Activated CD4-positive, alpha-beta T cell treated with anti-CD3 and anti-CD28 coated beads, Interleukin-2, amount 10 ng/mL, durations not matched to agents 24 days and 14 days (primary cell): ENCODE results near the gene ETAA1. TPM values are rescaled to one million over a fixed set of nuclear protein-coding genes. Genes with fewer than 3 reads are reported as not detected.

Experiments used
- DNase-seq: peaks from one replicate; pipeline ENCODE4 v3.0.0; 2022
- H3K27ac Mint-ChIP-seq: one replicate; pipeline ENCODE4 v1.8.0; 2022; ENCODE audit warnings: mild to moderate bottlenecking, mixed read lengths
- H3K27me3 Mint-ChIP-seq: one replicate; pipeline ENCODE4 v1.8.0; 2022; ENCODE audit warnings: mixed read lengths
- H3K36me3 Mint-ChIP-seq: one replicate; pipeline ENCODE4 v1.8.0; 2022; ENCODE audit warnings: low read depth, mild to moderate bottlenecking, mixed read lengths
- H3K4me1 Mint-ChIP-seq: one replicate; pipeline ENCODE4 v1.8.0; 2021; ENCODE audit warnings: mixed read lengths
- H3K4me3 Mint-ChIP-seq: one replicate; pipeline ENCODE4 v1.8.0; 2022; ENCODE audit warnings: mild to moderate bottlenecking, moderate library complexity, mixed read lengths
- H3K9me3 Mint-ChIP-seq: one replicate; pipeline ENCODE4 v1.8.0; 2021; ENCODE audit warnings: mixed read lengths
- intact Hi-C: fragments of 100-400 bp; cut with micrococcal nuclease; formaldehyde crosslinking; loops from one replicate; pipeline ENCODE4 v1.15.1; 2023
- total RNA-seq: library from RNA; stranded (reverse); gene quantifications from 2 replicates; pipeline ENCODE4 v1.2.3, GENCODE V29; 2022

ETAA1 gene
- total RNA-seq, 1 donor from 2014 or later = 10.8 TPM

DNA sequence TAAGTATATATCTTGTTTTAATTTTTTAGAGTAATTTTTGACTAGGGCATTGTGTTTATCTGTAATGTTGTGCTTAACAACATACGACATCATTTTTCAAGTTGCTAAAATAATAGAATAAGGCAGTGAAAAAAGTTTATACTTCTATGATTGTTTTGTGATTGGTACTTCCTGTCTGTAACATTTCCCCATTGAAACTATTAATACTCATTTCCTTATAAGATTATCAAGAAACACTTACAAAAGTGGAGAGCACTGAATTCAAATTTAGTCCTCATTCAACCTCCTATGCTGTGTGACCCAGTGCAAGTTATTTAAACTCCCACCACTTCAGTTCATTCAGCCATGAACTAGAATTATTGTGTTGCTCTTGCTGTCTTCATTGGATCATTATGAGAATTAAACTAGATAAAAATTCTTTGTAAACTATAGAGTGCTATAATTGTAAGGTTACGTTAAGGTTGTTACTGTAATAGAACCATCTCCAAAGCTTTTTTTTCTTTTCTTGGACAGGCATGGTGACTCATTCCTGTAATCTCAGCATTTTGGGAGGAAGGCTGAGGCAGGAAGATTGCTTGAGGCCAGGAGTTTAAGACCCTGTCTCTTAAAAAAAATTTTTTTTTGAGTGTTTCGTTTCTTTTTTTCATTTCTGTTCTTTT, 2.8 kb downstream of the ETAA1 start:
- Mint-ChIP-seq H3K27me3 (no peaks in the 10 kb centered on the region), H3K27ac (no peak overlapping the region), H3K4me3 (no peak overlapping the region), H3K4me1 (peaks cover 8% of the 10 kb centered on the region), H3K9me3 (no peaks in the 10 kb centered on the region), H3K36me3 (peaks cover 29% of the 10 kb centered on the region)
- intact Hi-C loops = loop anchor here (5.0 kb wide), 2 partner anchors 852 to 1963 kb away; partner anchors contain the start of gene PPP3R1
- no peak for DNase-seq

DNA sequence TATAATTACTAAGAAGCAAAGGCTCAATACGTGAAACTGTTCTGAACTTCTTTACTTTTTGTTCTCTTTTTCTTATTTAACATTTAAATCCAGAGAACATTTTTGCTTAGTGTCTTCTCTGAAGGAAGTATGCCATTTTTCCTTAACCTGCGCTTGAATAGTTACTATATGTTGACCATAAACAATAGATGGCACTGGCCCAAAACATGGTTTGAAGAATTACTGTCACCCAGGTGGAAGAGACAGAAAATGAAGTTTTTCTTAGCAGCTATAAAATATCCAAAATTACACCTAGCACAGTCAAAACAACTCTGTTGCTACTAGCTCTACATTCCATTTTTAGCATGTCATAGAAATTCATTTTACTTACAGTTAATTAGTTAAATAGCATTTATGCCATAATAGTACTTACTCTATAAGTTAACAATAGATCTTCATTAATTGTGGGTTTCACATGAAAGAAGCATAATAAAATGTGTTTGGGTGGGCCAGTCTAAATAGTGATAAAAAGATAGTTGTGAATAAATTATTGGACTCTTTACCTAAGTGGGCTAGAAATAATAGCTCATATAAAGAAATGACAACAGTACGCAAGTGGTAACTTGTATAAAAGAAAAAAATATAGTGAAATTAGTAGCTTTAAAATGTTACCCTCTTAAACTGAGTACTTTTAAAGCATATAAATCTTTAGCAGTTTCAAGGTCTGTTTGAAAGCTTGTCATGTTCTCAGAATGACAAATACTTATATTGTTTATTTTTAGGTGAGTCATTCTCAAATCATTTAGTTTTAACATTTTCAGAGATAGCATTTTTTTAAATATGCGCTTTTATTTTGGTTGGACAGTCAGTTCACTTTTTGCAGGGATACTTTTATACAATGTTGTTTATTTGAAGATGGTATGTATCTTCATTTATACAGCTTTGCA, 3.7 kb downstream of the ETAA1 start:
- Mint-ChIP-seq H3K4me3 (no peak overlapping the region), H3K27me3 (no peaks in the 10 kb centered on the region), H3K27ac (no peak overlapping the region), H3K9me3 (no peaks in the 10 kb centered on the region), H3K4me1 (peaks cover 8% of the 10 kb centered on the region), H3K36me3 (peaks cover 33% of the 10 kb centered on the region)
- DNase-seq = no peak
- intact Hi-C loops = no loop called here

DNA sequence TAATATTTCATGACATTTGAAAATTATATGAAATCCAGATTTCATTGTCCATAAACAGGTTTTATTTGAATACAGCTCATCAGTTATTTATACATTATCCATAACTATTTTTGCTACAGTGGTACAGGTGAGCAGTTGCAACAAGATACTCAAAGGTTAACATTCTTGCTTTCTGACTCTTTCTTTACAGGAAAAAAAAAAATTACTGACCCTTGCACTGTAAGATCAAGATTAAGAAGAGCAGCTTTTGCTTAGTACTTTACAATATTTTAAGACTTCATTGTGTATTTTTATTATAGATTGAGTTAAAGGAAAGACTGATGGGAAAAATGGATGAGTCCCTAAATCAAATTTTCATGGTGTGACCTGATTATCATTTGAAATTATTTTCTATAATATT, 11.2 kb downstream of the ETAA1 start:
- Mint-ChIP-seq H3K27me3 (no peaks in the 10 kb centered on the region), H3K36me3 (peaks cover 28% of the 10 kb centered on the region), H3K27ac (no peak overlapping the region), H3K4me1 (no peaks in the 10 kb centered on the region), H3K4me3 (no peak overlapping the region), H3K9me3 (no peaks in the 10 kb centered on the region)
- intact Hi-C loops = no loop called here
- no peak for DNase-seq

DNA sequence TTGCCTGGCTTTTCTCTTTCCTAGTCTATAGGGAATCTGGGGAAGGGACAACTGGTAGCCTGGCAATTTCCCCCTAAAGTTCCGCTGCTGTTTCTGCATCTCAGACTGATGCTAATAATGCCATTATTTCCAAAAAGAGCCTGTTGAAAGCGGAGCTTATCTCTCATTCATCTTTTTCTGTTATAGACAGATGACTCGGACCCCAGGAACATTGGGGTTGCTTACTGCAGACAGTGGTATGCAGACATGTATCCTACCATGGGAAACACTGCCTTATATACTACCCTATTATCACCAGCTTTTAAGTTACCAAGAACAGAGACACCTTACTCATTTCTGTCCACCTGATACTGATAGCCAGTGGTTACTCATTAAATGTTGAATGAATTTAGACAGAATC, 15.3 kb downstream of the ETAA1 start:
- DNase-seq = no peak
- Mint-ChIP-seq H3K4me3 (no peak overlapping the region), H3K36me3 (peaks cover 7% of the 10 kb centered on the region), H3K9me3 (no peaks in the 10 kb centered on the region), H3K27ac (no peak overlapping the region), H3K4me1 (no peaks in the 10 kb centered on the region), H3K27me3 (no peaks in the 10 kb centered on the region)
- intact Hi-C loops = no loop called here

DNA sequence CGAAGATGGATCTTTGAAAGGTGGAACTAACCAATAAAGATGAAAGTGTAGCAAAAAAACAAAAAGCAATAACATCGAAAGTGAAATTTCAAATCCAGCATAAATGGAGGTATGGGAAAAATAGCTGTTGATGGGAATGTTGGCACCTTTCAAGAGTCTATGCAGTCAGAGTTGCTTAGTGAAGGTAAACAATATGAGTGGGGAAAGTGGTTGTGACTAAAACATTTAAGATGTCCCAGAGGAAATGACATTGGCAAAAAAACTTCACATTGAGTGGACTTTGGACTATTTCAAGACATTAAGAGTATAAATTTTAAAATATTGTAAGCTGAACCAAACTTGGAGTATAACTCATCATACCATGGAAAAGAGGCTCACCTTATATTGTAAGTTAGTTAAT, 17.7 kb downstream of the ETAA1 start:
- no peaks in the 10 kb centered on the region for H3K4me1 Mint-ChIP-seq
- H3K4me3 Mint-ChIP-seq = no peak overlapping the region
- no peaks in the 10 kb centered on the region for H3K27me3 Mint-ChIP-seq
- no peaks in the 10 kb centered on the region for H3K9me3 Mint-ChIP-seq
- no peak overlapping the region for H3K27ac Mint-ChIP-seq
- intact Hi-C loops = no loop called here
- peaks cover 7% of the 10 kb centered on the region for H3K36me3 Mint-ChIP-seq
- DNase-seq = no peak

DNA sequence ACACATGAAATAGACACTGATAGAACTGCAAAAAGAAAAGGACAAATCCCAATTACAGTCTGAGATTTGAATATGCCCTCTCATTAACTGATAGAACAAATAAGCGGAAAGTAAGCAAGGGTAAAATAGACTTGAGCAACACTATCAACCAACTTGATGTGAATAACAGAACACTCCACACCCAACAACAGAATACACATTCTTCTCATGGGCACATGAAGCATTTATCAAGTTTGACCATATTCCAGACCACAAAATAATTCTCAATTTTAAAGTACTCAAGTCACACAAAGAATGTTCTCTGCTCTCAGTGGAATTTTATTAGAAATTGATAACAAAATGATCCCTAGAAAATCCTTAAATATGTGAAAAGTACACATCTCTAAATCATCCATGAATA, 19.0 kb downstream of the ETAA1 start:
- intact Hi-C loops = no loop called here

DNA sequence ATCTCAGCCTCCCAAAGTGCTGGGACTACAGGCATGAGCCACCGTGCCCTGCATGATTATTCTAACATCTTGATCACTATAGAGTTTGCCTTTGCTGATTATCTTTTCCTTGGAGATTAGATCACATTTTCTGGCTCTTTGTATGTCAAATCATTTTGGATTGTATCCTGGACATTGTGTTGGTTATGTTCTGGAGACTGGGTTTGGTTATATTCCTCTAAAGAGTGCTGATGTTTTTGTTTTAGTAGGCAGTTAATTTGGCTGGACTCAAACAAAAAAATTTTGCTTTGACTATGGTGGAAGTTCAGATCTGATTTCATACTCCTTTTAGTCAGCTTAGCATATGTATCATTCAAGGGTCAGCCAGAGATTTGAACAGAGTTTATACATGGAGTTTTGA, 26.4 kb downstream of the ETAA1 start:
- H3K9me3 Mint-ChIP-seq = peaks cover 9% of the 10 kb centered on the region
- DNase-seq = no peak
- no peaks in the 10 kb centered on the region for H3K27me3 Mint-ChIP-seq
- intact Hi-C loops = no loop called here
- H3K4me1 Mint-ChIP-seq = no peaks in the 10 kb centered on the region
- H3K4me3 Mint-ChIP-seq = no peak overlapping the region
- H3K36me3 Mint-ChIP-seq = no peaks in the 10 kb centered on the region
- no peak overlapping the region for H3K27ac Mint-ChIP-seq

More for the DNA sequence above, 19.0 kb downstream of the ETAA1 start:
- Mint-ChIP-seq H3K27ac (no peak overlapping the region), H3K9me3 (no peaks in the 10 kb centered on the region), H3K4me1 (no peaks in the 10 kb centered on the region), H3K36me3 (peaks cover 3% of the 10 kb centered on the region), H3K27me3 (no peaks in the 10 kb centered on the region), H3K4me3 (no peak overlapping the region)
- no peak for DNase-seq

DNA sequence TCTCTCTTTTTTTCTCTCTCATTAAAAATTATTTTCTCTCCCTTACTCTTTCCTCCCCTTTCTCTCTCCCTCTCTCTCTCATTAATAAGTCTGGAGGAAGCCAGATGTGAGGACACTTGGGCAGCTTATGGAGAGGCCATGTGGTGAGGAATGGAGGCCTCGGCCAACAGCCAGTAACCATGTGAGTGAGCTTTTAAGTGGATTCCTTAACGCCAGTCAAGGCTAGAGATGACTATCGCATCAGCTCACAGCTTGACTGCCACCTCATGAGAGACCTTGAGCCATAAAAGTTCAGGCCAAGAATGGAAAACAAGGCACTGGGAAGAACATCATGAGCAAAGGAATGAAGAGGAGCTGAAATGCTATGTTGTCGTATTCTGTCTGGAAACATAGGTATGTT, 39.1 kb downstream of the ETAA1 start:
- intact Hi-C loops = no loop called here
- no peaks in the 10 kb centered on the region for H3K36me3 Mint-ChIP-seq
- H3K4me1 Mint-ChIP-seq = no peaks in the 10 kb centered on the region
- H3K9me3 Mint-ChIP-seq = no peaks in the 10 kb centered on the region
- H3K27ac Mint-ChIP-seq = no peak overlapping the region
- DNase-seq = no peak
- peaks cover 1% of the 10 kb centered on the region for H3K27me3 Mint-ChIP-seq
- no peak overlapping the region for H3K4me3 Mint-ChIP-seq

DNA sequence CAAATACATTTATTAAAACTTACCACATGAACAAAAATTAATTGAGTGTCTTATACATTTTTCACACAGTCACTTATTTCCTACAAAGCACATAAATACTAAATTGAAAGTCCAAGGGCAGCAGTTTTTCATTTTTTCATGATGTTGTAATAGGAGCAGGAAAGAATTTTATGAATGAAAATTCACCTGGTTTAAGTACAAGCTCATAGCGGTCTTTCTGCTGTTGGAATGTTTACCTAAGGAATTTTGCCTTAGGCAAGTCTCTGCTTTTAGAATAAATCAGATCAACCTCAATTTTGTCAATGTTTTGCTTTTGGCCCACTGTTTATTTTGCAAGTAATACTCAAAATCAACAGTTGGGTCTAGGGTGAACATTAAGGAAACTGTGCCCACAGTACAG, 40.0 kb downstream of the ETAA1 start:
- no peak overlapping the region for H3K4me3 Mint-ChIP-seq
- DNase-seq = no peak
- H3K27ac Mint-ChIP-seq = no peak overlapping the region
- no peaks in the 10 kb centered on the region for H3K36me3 Mint-ChIP-seq
- H3K27me3 Mint-ChIP-seq = peaks cover 1% of the 10 kb centered on the region
- intact Hi-C loops = no loop called here
- H3K9me3 Mint-ChIP-seq = no peaks in the 10 kb centered on the region
- H3K4me1 Mint-ChIP-seq = no peaks in the 10 kb centered on the region

DNA sequence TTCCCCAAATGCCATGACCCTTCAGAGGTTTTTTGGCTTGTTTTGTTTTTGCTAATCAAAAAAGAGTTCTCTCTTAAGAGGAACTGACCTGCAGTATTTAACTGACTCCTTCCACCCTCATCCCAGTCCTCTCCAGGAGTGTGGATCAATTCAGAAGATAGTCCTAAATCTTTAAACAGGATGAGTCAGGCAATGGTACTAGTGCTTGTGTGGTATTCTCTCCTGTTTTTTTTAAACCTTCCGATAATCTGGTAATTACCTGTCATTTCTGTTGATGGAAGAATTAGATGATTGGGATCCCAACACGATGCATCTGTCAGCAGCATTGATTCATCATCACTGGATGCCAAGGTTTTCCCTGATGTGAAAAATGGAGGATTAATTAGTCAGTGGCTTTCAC, 41.2 kb downstream of the ETAA1 start:
- H3K4me1 Mint-ChIP-seq = no peaks in the 10 kb centered on the region
- peaks cover 1% of the 10 kb centered on the region for H3K27me3 Mint-ChIP-seq
- no peaks in the 10 kb centered on the region for H3K36me3 Mint-ChIP-seq
- DNase-seq = no peak
- H3K27ac Mint-ChIP-seq = no peak overlapping the region
- H3K4me3 Mint-ChIP-seq = no peak overlapping the region
- intact Hi-C loops = no loop called here
- no peaks in the 10 kb centered on the region for H3K9me3 Mint-ChIP-seq

DNA sequence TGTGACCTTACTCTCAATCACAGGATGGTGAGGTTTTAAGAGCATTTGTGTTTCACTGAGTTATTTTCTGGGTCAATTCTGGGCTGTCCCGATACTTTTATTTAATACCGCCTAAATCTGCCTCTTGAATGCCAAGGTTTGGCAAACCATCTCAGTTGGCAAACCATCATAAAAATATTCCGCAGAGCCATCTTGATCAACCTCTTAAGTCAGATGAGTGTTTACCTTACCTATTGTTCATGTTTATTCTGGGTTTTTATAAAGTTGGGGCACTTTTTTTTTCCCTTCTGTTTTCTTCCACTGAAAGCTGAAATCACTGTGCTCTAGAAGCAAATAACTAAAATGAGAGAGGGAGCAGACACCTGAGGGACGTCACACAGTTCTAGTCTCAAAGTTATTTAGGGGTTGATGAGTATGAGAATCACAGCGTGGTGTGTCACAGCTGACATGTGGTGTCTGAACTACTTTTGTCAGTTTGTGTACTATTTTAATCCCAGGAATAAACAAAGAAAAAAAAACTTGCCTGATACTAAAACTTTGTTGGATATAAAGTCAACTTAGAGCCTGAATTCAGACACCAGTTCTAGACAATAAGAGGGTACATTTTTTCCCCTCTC, 48.6 kb downstream of the ETAA1 start:
- Mint-ChIP-seq H3K27ac (no peak overlapping the region), H3K4me1 (no peaks in the 10 kb centered on the region), H3K36me3 (no peaks in the 10 kb centered on the region), H3K9me3 (no peaks in the 10 kb centered on the region), H3K4me3 (no peak overlapping the region), H3K27me3 (peaks cover 2% of the 10 kb centered on the region)
- DNase-seq = no peak
- intact Hi-C loops = no loop called here

DNA sequence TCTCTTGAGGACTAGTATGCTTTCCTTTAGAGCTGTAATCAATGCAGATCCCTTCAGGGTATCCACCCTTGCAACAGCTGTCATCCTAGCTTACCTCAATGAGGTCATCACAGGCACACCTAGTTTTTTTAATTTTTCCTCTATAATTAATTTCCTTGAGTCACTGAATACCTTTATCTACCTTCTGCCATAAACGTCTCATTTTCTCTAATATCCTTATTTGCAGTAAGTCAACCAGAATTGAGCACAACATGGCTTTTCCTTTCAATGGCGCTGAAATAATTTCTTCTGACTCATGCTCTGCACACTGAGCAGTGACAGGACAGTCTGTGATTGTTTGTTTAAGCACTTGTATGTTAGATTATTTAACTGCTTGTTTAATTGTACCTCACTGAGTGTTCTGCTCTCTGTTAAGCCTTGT, 49.4 kb downstream of the ETAA1 start:
- Mint-ChIP-seq H3K9me3 (no peaks in the 10 kb centered on the region), H3K36me3 (no peaks in the 10 kb centered on the region), H3K27me3 (peaks cover 2% of the 10 kb centered on the region), H3K27ac (no peak overlapping the region), H3K4me1 (no peaks in the 10 kb centered on the region), H3K4me3 (no peak overlapping the region)
- no peak for DNase-seq
- intact Hi-C loops = no loop called here

DNA sequence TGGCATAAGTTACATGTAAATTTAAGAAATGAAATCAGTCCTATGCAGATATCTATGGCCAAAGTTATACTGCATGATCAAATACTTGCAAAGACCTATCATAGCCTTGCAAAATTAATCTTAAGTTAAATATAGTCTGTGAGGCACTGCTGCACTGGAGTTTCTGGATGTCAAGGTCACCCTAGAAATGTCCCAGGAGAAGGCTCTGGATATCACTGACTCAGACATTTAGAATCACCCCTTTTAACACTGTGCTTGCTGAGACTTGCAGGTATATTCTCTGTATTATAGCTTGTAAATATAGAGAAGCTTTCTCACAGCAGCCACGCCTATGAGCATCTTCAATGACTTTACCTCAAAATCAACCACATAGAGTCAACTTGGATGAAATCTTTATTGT, 51.5 kb downstream of the ETAA1 start:
- Mint-ChIP-seq H3K4me1 (no peaks in the 10 kb centered on the region), H3K36me3 (no peaks in the 10 kb centered on the region), H3K27ac (no peak overlapping the region), H3K4me3 (no peak overlapping the region), H3K9me3 (no peaks in the 10 kb centered on the region), H3K27me3 (peaks cover 2% of the 10 kb centered on the region)
- intact Hi-C loops = no loop called here
- no peak for DNase-seq
